ENCODE measurements around the gene SGTA.
"Not testable (repeated sequence)": the region's sequence is repeated elsewhere in the genome, so short reads cannot be mapped to it uniquely, and the experiment has no call there.

The SGTA gene

GRCh38 chr19:2726904-2727639, 56.0 kb downstream of the SGTA start:
- no peak for DNase-seq (ENCODE audit: low read depth in 2 of 2)

GRCh38 chr19:2726160-2726855, 56.8 kb downstream of the SGTA start:
- no peak for DNase-seq (ENCODE audit: low read depth in 2 of 2)

GRCh38 chr19:2724148-2724557, 58.9 kb downstream of the SGTA start:
- no peak for DNase-seq (ENCODE audit: low read depth in 2 of 2)

- no peak for DNase-seq (ENCODE audit: low read depth in 2 of 2)
Measured at GRCh38 chr19:2723747-2724146, 59.3 kb downstream of the SGTA start.

- DNase-seq (ENCODE audit: low read depth in 2 of 2), result no peak
Measured at GRCh38 chr19:2723345-2723715, 59.7 kb downstream of the SGTA start.

- DNase-seq (ENCODE audit: low read depth in 2 of 2), result no peak
Measured at GRCh38 chr19:2722541-2723344, 60.3 kb downstream of the SGTA start.

- no peak for DNase-seq (ENCODE audit: low read depth in 2 of 2)
Measured at GRCh38 chr19:2721570-2722540, 61.2 kb downstream of the SGTA start.

GRCh38 chr19:2720777-2721569, 62.1 kb downstream of the SGTA start, which contains the start of gene DIRAS1:
Gene DIRAS1 (minus strand): TSS chr19:2721372. CDS start chr19:2717806, 3,566 bp downstream.
- no peak for DNase-seq (ENCODE audit: low read depth in 2 of 2)

GRCh38 chr19:2719920-2720776, 62.9 kb downstream of the SGTA start:
- DNase-seq (ENCODE audit: low read depth in 2 of 2), result no peak

- DNase-seq (ENCODE audit: low read depth in 2 of 2), result no peak
Measured at GRCh38 chr19:2719232-2719735, 63.8 kb downstream of the SGTA start.

GRCh38 chr19:2717638-2718541, 65.2 kb downstream of the SGTA start:
- no peak for DNase-seq (ENCODE audit: low read depth in 2 of 2)

- DNase-seq (ENCODE audit: low read depth in 2 of 2), result no peak
Measured at GRCh38 chr19:2716722-2717637, 66.1 kb downstream of the SGTA start.

- no peak for DNase-seq (ENCODE audit: low read depth in 2 of 2)
Measured at GRCh38 chr19:2716275-2716650, 66.8 kb downstream of the SGTA start.

GRCh38 chr19:2715470-2716274, 67.4 kb downstream of the SGTA start:
- DNase-seq (ENCODE audit: low read depth in 2 of 2), result no peak

- no peak for DNase-seq (ENCODE audit: low read depth in 2 of 2)
Measured at GRCh38 chr19:2714531-2715269, 68.4 kb downstream of the SGTA start.

GRCh38 chr19:2714102-2714501, 69.0 kb downstream of the SGTA start:
- DNase-seq (ENCODE audit: low read depth in 2 of 2), result not testable (repeated sequence)
